ENCODE results near the gene TERC. TPM values are rescaled to one million over a fixed set of nuclear protein-coding genes. Genes with fewer than 3 reads are reported as not detected.

TERC gene
- total RNA-seq, 1 experiment from 2014 or later: 47.0 TPM

DNA sequence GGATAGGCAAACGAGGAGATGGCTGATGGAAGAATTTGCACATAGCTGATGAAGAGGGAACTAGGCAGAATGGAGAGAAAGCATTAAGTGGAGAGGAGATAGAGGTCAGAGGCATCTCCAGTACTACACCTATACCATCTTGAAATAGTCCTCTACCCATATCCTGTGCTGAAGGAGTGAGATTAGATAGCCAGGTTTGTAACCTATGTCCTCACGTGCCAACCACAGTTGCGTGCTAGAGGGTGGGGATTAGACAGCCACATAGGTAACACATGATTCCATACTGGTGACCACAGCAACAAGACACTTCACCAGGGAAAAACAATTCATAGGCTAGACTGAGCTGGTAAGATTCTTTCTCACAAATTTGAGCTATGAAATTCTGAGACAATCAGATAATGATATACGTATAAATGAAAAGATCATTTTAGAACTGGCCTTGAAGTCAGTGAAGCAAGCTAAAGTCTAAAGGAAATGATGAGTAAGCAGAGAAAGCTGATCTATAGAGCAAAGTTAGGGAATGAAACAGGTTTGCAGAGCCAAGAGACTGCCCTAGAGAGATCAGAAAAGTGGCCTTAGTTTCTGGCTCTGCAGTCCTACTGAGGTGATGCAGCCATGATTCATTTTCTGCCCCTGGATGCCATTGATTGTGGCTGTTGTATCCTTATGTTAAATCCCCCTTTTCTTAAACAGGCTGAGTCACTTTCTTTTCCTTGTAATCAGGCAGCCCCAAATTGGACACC, 26.0 kb upstream of the TERC start:
- no peak for ATAC-seq
- Histone ChIP-seq H3K9me2 (ENCODE audit: insufficient read depth) (no peaks in the 10 kb centered on the region), H3K9me3 (ENCODE audit: control insufficient read depth in 1 of 2, insufficient read depth in 1 of 2, low read depth in 1 of 2, low read length in 2 of 2) (no peaks in the 10 kb centered on the region), H3K9ac (ENCODE audit: low read length) (no peak overlapping the region), H3K4me1 (ENCODE audit: control insufficient read depth in 1 of 2, insufficient read depth in 2 of 2, low read length in 2 of 2) (no peaks in the 10 kb centered on the region), H3K4me2 (ENCODE audit: low read length) (no peak overlapping the region), H3K27ac (ENCODE audit: low read depth, low read length) (no peak overlapping the region), H3K79me2 (ENCODE audit: insufficient read depth, low read length) (no peaks in the 10 kb centered on the region), H3K36me3 (ENCODE audit: control insufficient read depth in 1 of 2, insufficient read depth in 2 of 2, low read length in 2 of 2) (peaks cover 19 to 28% of the 10 kb centered on the region in 2 experiments; a peak in 3 of 4 replicates), H2AFZ (ENCODE audit: low read depth, low read length, poor library complexity, severe bottlenecking) (no peak overlapping the region), H4K20me1 (ENCODE audit: insufficient read depth) (no peaks in the 10 kb centered on the region), H3K4me3 (replicated peaks in 1 of 2; ENCODE audit: low read depth in 1 of 2, low read length in 2 of 2) (no peak overlapping the region), H3K27me3 (ENCODE audit: insufficient read depth, low read length) (no peaks in the 10 kb centered on the region)
- intact Hi-C loops (cut with micrococcal nuclease): no loop called here
- ChIA-PET POLR2A (interaction anchor here (1.0 kb wide), 1 partner anchor 17 kb away, joined by 3 read pairs; the partner anchor contains the start of gene MYNN), CTCF (no interaction called here), RAD21 (ENCODE audit: low non-redundant PET in 1 of 2, low total read pairs in 2 of 2, uncharacterized antibody in 2 of 2, unreplicated experiment in 2 of 2) (no interaction called here)
- no TSS peak for BruUV-seq (replicated peaks)
- no peak for DNase-seq (ENCODE audit: low read depth, low spot score)
- TF ChIP-seq SIN3A (IDR thresholded peaks at IDR 0.05; ENCODE audit: low read depth): no peak
- TF ChIP-seq CBX3 (IDR thresholded peaks at IDR 0.05; ENCODE audit: low read depth): no peak
- no peak for TF ChIP-seq POLR2A (IDR thresholded peaks at IDR 0.05; ENCODE audit: borderline replicate concordance, extremely low read depth, insufficient read depth, insufficient read length)
- TF ChIP-seq TCF7L2 (IDR thresholded peaks at IDR 0.05; ENCODE audit: borderline replicate concordance, extremely low read depth, insufficient read depth, insufficient read length): no peak
- TF ChIP-seq YY1 (IDR thresholded peaks at IDR 0.05; ENCODE audit: extremely low read depth, insufficient replicate concordance, low read depth, low read length): no peak
- no peak for TF ChIP-seq ZNF274 (IDR thresholded peaks at IDR 0.05; ENCODE audit: low read depth, low read length)
- TF ChIP-seq SP1 (IDR thresholded peaks at IDR 0.05; ENCODE audit: low read depth): no peak
- TF ChIP-seq EZH2 (IDR thresholded peaks at IDR 0.05): no peak
- no peak for TF ChIP-seq ZFX (IDR thresholded peaks at IDR 0.05)
- no peak for TF ChIP-seq MAX (IDR thresholded peaks at IDR 0.05)
- TF ChIP-seq, protein P1, sequence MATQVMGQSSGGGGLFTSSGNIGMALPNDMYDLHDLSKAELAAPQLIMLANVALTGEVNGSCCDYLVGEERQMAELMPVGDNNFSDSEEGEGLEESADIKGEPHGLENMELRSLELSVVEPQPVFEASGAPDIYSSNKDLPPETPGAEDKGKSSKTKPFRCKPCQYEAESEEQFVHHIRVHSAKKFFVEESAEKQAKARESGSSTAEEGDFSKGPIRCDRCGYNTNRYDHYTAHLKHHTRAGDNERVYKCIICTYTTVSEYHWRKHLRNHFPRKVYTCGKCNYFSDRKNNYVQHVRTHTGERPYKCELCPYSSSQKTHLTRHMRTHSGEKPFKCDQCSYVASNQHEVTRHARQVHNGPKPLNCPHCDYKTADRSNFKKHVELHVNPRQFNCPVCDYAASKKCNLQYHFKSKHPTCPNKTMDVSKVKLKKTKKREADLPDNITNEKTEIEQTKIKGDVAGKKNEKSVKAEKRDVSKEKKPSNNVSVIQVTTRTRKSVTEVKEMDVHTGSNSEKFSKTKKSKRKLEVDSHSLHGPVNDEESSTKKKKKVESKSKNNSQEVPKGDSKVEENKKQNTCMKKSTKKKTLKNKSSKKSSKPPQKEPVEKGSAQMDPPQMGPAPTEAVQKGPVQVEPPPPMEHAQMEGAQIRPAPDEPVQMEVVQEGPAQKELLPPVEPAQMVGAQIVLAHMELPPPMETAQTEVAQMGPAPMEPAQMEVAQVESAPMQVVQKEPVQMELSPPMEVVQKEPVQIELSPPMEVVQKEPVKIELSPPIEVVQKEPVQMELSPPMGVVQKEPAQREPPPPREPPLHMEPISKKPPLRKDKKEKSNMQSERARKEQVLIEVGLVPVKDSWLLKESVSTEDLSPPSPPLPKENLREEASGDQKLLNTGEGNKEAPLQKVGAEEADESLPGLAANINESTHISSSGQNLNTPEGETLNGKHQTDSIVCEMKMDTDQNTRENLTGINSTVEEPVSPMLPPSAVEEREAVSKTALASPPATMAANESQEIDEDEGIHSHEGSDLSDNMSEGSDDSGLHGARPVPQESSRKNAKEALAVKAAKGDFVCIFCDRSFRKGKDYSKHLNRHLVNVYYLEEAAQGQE (IDR thresholded peaks at IDR 0.05; ENCODE audit: low read depth): no peak
